Activated naive CD8-positive, alpha-beta T cell treated with anti-CD3 and anti-CD28 coated beads, Interleukin-2, amount 10 ng/mL, durations not matched to agents 7 days and 5 days (primary cell): Measurements from ENCODE around the gene NFIB. TPM values are rescaled to one million over a fixed set of nuclear protein-coding genes. Genes with fewer than 3 reads are reported as not detected.

Source experiments
- ATAC-seq: fragments of 150-1000 bp; cut with Tn5 transposase; one replicate; pipeline ENCODE4 v1.10.0; 2021; ENCODE audit warnings: low read depth, moderate library complexity
- POLR2A ChIA-PET: fragments of 350-600 bp; sonication (Branson Sonifier 250); formaldehyde crosslinking; loops from one replicate; lab custom pipeline; 2021; ENCODE audit warnings: antibody characterized with exemption; lab: Charles Lee
- DNase-seq: peaks from one replicate; pipeline ENCODE4 v3.0.0; 2021
- H3K27ac Mint-ChIP-seq: one replicate; pipeline ENCODE4 v1.8.0; 2022; ENCODE audit warnings: mild to moderate bottlenecking, mixed read lengths
- H3K27me3 Mint-ChIP-seq: one replicate; pipeline ENCODE4 v1.8.0; 2022; ENCODE audit warnings: mild to moderate bottlenecking, moderate library complexity, mixed read lengths
- H3K36me3 Mint-ChIP-seq: one replicate; pipeline ENCODE4 v1.8.0; 2021; ENCODE audit warnings: mild to moderate bottlenecking, mixed read lengths
- H3K4me1 Mint-ChIP-seq: one replicate; pipeline ENCODE4 v1.8.0; 2021; ENCODE audit warnings: mixed read lengths
- H3K4me3 Mint-ChIP-seq: one replicate; pipeline ENCODE4 v1.8.0; 2022; ENCODE audit warnings: mild to moderate bottlenecking, moderate library complexity, mixed read lengths
- H3K9me3 Mint-ChIP-seq: one replicate; pipeline ENCODE4 v1.8.0; 2021; ENCODE audit warnings: mixed read lengths
- total RNA-seq, 2 experiments: library from RNA; stranded (reverse); gene quantifications; one replicate each; pipeline ENCODE4 v1.2.3, GENCODE V29; 2021

NFIB gene
- total RNA-seq, 2 experiments from 2014 or later, result not detected

DNA sequence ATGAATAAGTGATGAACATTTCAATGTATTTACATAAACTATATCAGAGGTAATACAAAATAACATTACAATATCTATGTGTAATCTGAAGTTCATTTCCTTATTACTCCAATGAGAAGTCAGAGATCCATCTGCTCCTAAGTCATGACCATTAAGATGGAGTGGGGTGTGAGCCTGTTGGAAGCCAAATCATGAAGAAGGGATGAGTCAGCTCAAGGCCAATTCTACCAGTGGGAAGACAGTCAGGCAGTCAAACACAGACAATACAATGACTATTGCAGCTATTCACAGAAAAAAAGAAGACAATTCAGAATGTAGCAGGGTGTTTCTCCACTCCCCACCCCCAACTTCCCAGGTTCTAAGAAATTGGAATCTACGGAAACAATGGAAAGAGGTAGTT, 155.0 kb downstream of the NFIB start:
- ATAC-seq, result no peak
- Mint-ChIP-seq H3K9me3 (no peaks in the 10 kb centered on the region), H3K27ac (no peak overlapping the region), H3K4me3 (no peak overlapping the region), H3K27me3 (no peaks in the 10 kb centered on the region), H3K4me1 (peaks cover 3% of the 10 kb centered on the region), H3K36me3 (no peaks in the 10 kb centered on the region)
- POLR2A ChIA-PET, result no interaction called here
- no peak for DNase-seq

DNA sequence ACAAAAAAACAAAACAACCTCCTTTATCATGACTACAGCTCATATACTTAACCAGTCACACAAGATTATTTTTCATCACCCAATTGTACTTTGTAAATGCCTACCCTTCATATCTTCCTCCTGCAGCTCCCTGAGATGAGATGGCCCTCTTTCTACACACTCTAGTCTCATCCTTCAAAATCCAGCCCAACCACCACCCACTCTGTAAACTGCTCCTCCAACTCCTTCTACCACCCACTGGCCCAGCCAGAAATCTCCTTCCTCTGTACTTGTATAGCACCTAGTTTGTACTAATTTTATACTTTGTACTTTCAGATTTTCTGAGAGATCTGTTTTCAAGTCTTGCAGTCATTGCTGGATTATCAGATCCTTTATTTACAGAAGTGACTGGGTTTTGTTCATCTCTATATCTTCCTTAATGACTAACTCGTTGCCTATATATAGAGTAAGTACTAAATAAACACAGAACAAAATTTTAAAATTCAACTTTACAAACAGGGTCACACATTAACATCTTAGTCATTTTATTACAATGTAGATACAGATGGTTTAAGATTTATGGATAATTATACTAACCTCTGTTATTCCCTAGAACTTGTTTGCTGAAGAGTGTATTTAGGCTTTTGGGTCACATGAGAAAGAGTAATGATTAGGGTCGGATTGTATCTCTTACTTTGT, 155.7 kb downstream of the NFIB start:
- H3K36me3 Mint-ChIP-seq, result no peaks in the 10 kb centered on the region
- H3K27ac Mint-ChIP-seq, result no peak overlapping the region
- H3K27me3 Mint-ChIP-seq, result peaks cover 2% of the 10 kb centered on the region
- peaks cover 3% of the 10 kb centered on the region for H3K4me1 Mint-ChIP-seq
- POLR2A ChIA-PET, result no interaction called here
- H3K9me3 Mint-ChIP-seq, result no peaks in the 10 kb centered on the region
- H3K4me3 Mint-ChIP-seq, result no peak overlapping the region
- no peak for ATAC-seq
- DNase-seq, result no peak

GRCh38 chr9:14157191-14157590, 156.8 kb downstream of the NFIB start:
- POLR2A ChIA-PET, result no interaction called here
- H3K36me3 Mint-ChIP-seq, result no peaks in the 10 kb centered on the region
- H3K4me3 Mint-ChIP-seq, result no peak overlapping the region
- ATAC-seq (no peak), DNase-seq (no peak)
- no peaks in the 10 kb centered on the region for H3K9me3 Mint-ChIP-seq
- H3K27me3 Mint-ChIP-seq, result peaks cover 2% of the 10 kb centered on the region
- H3K27ac Mint-ChIP-seq, result no peak overlapping the region
- H3K4me1 Mint-ChIP-seq, result peaks cover 3% of the 10 kb centered on the region

DNA sequence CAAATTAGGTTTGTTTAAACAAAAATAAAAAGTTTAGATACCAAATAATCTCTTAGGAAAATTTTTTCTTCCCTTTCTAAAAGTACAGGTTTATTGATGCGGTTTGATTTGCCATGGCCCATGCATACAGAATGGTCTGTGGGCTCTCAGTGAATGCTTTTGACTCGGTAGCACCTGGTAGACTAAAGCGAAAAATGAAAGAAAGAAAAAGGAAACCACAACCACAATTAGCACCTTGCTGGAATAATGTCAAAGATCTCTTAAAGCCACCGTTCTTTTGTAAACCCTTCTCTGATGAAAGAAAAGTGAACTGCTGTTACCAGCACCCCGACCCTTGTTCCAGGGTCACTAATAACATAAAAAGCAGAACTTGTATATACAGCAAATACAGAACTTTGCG, 157.9 kb downstream of the NFIB start:
- H3K9me3 Mint-ChIP-seq, result no peaks in the 10 kb centered on the region
- no peaks in the 10 kb centered on the region for H3K36me3 Mint-ChIP-seq
- ATAC-seq (no peak), DNase-seq (no peak)
- no peak overlapping the region for H3K4me3 Mint-ChIP-seq
- POLR2A ChIA-PET, result no interaction called here
- no peak overlapping the region for H3K27ac Mint-ChIP-seq
- H3K27me3 Mint-ChIP-seq, result peaks cover 2% of the 10 kb centered on the region
- H3K4me1 Mint-ChIP-seq, result peaks cover 3% of the 10 kb centered on the region

- ATAC-seq, result no peak
- peaks cover 3% of the 10 kb centered on the region for H3K4me1 Mint-ChIP-seq
Observed at GRCh38 chr9:14155237-14155636, 158.7 kb downstream of the NFIB start.

GRCh38 chr9:14153310-14153720, 160.6 kb downstream of the NFIB start:
- H3K27me3 Mint-ChIP-seq, result peaks cover 2% of the 10 kb centered on the region
- H3K9me3 Mint-ChIP-seq, result no peaks in the 10 kb centered on the region
- no peak for DNase-seq
- H3K36me3 Mint-ChIP-seq, result no peaks in the 10 kb centered on the region
- POLR2A ChIA-PET, result no interaction called here
- no peak overlapping the region for H3K27ac Mint-ChIP-seq
- H3K4me1 Mint-ChIP-seq, result peaks cover 3% of the 10 kb centered on the region
- no peak overlapping the region for H3K4me3 Mint-ChIP-seq
- ATAC-seq, result no peak

More at GRCh38 chr9:14155237-14155636, 158.7 kb downstream of the NFIB start:
- Mint-ChIP-seq H3K36me3 (no peaks in the 10 kb centered on the region), H3K4me3 (no peak overlapping the region), H3K27me3 (peaks cover 2% of the 10 kb centered on the region), H3K27ac (no peak overlapping the region), H3K9me3 (no peaks in the 10 kb centered on the region)
- POLR2A ChIA-PET, result no interaction called here
- DNase-seq, result no peak

- POLR2A ChIA-PET, result no interaction called here
- Mint-ChIP-seq H3K27me3 (peaks cover 2% of the 10 kb centered on the region), H3K27ac (no peak overlapping the region), H3K4me1 (peaks cover 3% of the 10 kb centered on the region), H3K9me3 (no peaks in the 10 kb centered on the region), H3K4me3 (no peak overlapping the region), H3K36me3 (no peaks in the 10 kb centered on the region)
- ATAC-seq (no peak), DNase-seq (no peak)
Observed at GRCh38 chr9:14151451-14151850, 162.5 kb downstream of the NFIB start.

GRCh38 chr9:14148501-14149103, 165.3 kb downstream of the NFIB start:
- Mint-ChIP-seq H3K9me3 (no peaks in the 10 kb centered on the region), H3K27me3 (peaks cover under 1% of the 10 kb centered on the region), H3K36me3 (no peaks in the 10 kb centered on the region), H3K27ac (no peak overlapping the region), H3K4me1 (no peaks in the 10 kb centered on the region), H3K4me3 (no peak overlapping the region)
- DNase-seq (no peak), ATAC-seq (no peak)
- POLR2A ChIA-PET, result no interaction called here

- POLR2A ChIA-PET, result no interaction called here
- H3K27me3 Mint-ChIP-seq, result no peaks in the 10 kb centered on the region
- no peaks in the 10 kb centered on the region for H3K9me3 Mint-ChIP-seq
- no peak overlapping the region for H3K4me3 Mint-ChIP-seq
- no peaks in the 10 kb centered on the region for H3K4me1 Mint-ChIP-seq
- no peak overlapping the region for H3K27ac Mint-ChIP-seq
- H3K36me3 Mint-ChIP-seq, result no peaks in the 10 kb centered on the region
- DNase-seq (no peak), ATAC-seq (no peak)
Observed at GRCh38 chr9:14147738-14148137, 166.2 kb downstream of the NFIB start.

- Mint-ChIP-seq H3K36me3 (no peaks in the 10 kb centered on the region), H3K27ac (no peak overlapping the region), H3K27me3 (no peaks in the 10 kb centered on the region), H3K9me3 (no peaks in the 10 kb centered on the region), H3K4me3 (no peak overlapping the region), H3K4me1 (no peaks in the 10 kb centered on the region)
- DNase-seq (no peak), ATAC-seq (no peak)
- POLR2A ChIA-PET, result no interaction called here
Observed at GRCh38 chr9:14146201-14146874, 167.6 kb downstream of the NFIB start.

DNA sequence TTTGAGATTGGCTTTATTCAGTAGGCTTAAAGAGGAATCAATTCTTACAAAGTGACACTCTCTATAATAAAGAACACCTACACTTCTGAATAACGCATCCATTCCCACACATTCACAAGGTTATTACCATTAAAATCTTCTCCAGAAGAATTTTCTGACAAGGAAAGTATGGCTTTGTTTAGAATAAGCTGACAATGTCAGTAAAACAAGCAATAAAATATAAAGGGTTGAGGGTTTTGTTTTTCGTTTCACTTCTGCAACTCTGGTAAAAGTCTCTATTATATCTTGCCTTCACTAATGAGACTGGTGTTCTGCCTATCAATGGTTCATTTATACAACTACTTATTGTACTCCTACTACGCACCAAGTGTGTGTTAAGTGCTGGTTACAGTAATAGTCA, 169.7 kb downstream of the NFIB start:
- ATAC-seq (no peak), DNase-seq (no peak)
- Mint-ChIP-seq H3K4me1 (no peaks in the 10 kb centered on the region), H3K27ac (no peak overlapping the region), H3K36me3 (no peaks in the 10 kb centered on the region), H3K9me3 (no peaks in the 10 kb centered on the region), H3K27me3 (no peaks in the 10 kb centered on the region), H3K4me3 (no peak overlapping the region)
- POLR2A ChIA-PET, result no interaction called here

DNA sequence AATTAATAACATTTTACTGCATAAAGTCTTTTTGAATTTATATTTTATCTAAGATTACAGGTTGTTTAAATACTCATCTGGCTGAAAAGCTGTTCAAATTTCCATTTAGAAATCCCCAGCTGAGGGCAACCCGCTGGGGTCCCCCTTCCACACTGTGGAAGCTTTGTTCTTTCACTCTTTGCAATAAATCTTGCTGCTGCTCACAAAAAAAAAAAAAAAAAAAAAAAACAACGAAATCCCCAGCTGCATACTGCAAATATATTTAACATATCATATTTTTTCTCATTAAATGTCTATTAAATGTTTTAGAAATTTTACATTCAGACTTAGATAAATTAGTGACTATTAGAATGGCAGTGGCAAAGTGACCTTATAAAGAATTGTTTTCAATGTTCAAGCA, 172.2 kb downstream of the NFIB start:
- Mint-ChIP-seq H3K27me3 (no peaks in the 10 kb centered on the region), H3K4me3 (no peak overlapping the region), H3K27ac (no peak overlapping the region), H3K36me3 (no peaks in the 10 kb centered on the region), H3K4me1 (no peaks in the 10 kb centered on the region), H3K9me3 (no peaks in the 10 kb centered on the region)
- POLR2A ChIA-PET, result no interaction called here
- ATAC-seq (no peak), DNase-seq (no peak)

DNA sequence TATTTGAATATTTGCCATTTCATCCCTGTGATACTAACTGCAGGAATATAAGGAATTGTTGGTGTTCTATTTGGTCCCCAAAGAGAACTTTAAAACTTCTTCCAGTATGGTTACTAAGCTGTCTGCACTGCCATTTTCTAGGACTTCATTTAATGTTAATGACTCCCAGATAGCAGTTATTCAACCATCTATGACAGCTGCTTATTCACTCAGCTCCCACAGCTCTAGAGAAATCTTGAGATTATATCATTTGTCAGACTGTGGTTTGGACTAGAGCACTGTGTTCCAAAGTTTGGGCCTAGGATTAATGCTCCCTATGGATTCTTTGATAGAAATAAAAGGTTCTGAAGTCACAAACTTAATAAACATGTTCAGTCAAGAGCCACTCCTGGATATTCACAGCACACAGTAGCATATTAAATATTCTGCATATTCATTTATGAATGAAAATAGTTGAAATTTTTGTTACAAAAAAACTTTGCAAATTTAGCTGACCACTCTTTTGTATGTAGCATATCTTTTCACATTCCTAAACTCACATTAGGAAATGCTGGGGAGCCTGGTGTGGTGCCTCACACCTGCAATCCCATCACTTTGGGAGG, 173.7 kb downstream of the NFIB start:
- no peaks in the 10 kb centered on the region for H3K36me3 Mint-ChIP-seq
- no peak for DNase-seq
- no peak for ATAC-seq
- H3K9me3 Mint-ChIP-seq, result no peaks in the 10 kb centered on the region
- POLR2A ChIA-PET, result no interaction called here
- no peaks in the 10 kb centered on the region for H3K27me3 Mint-ChIP-seq
- H3K4me1 Mint-ChIP-seq, result no peaks in the 10 kb centered on the region
- H3K27ac Mint-ChIP-seq, result no peak overlapping the region
- H3K4me3 Mint-ChIP-seq, result no peak overlapping the region

GRCh38 chr9:14139287-14139686, 174.7 kb downstream of the NFIB start:
- POLR2A ChIA-PET, result no interaction called here
- Mint-ChIP-seq H3K27ac (no peak overlapping the region), H3K4me1 (no peaks in the 10 kb centered on the region), H3K27me3 (no peaks in the 10 kb centered on the region), H3K4me3 (no peak overlapping the region), H3K36me3 (no peaks in the 10 kb centered on the region), H3K9me3 (no peaks in the 10 kb centered on the region)
- no peak for DNase-seq
- no peak for ATAC-seq
